Endothelial cell of umbilical vein (primary cell): ENCODE data around the gene TPM4. TPM values are rescaled to one million over a fixed set of nuclear protein-coding genes. Genes with fewer than 3 reads are reported as not detected.

Experiments used
- BruUV-seq: library from RNA; stranded (reverse); fragments of 400-500 nt; replicated peaks from 2 replicates; lab custom pipeline; 2021; lab: Mats Ljungman, UMichigan
- CTCF ChIA-PET: fragments of 300-600, 350-600 bp; sonication (Branson Sonifier 250); formaldehyde crosslinking; loops from one replicate; lab custom pipeline; 2021; ENCODE audit warnings: antibody characterized with exemption, inconsistent platforms; lab: Charles Lee
- POLR2A ChIA-PET: fragments of 300-600, 350-600 bp; sonication (Branson Sonifier 250); formaldehyde crosslinking; loops from one replicate; lab custom pipeline; 2021; ENCODE audit warnings: antibody characterized with exemption, inconsistent platforms; lab: Charles Lee
- DNase-seq: peaks from one replicate; pipeline ENCODE4 v3.0.0-alpha.2; 2011; ENCODE audit warnings: low read depth, low spot score
- FAIRE-seq: peaks from 2 replicates; lab custom pipeline; 2011; peaks lifted over from hg19 to GRCh38; lab: Jason Lieb, UNC
- H2AFZ ChIP-seq: 2 replicates; pipeline ENCODE4 v1.6.0; 2012; ENCODE audit warnings: low read depth, low read length, control low read depth, inconsistent platforms
- H3K27ac ChIP-seq: 2 replicates; pipeline ENCODE4 v1.5.1; 2011; ENCODE audit warnings: low read depth, mild to moderate bottlenecking, control low read depth, low read length, moderate library complexity; ENCODE audit not compliant: insufficient read depth
- H3K27me3 ChIP-seq, 2 experiments: 2 replicates each; pipeline versions ENCODE4 v1.6.0 to v1.6.1; 2011; ENCODE audit warnings: low read length in 2 of 2, mixed read lengths in 1 of 2; ENCODE audit not compliant: control insufficient read depth in 2 of 2, insufficient read depth in 2 of 2
- H3K36me3 ChIP-seq, 2 experiments: 2 replicates in 1 of 2; 3 replicates in 1 of 2; pipeline ENCODE4 v1.5.1; 2011; ENCODE audit warnings: low read length in 2 of 2, mild to moderate bottlenecking in 1 of 2, moderate library complexity in 1 of 2; ENCODE audit not compliant: control insufficient read depth in 2 of 2, insufficient read depth in 2 of 2; ENCODE audit errors: extremely low read depth in 1 of 2
- H3K4me1 ChIP-seq: 3 replicates; pipeline ENCODE4 v1.5.1; 2011; ENCODE audit warnings: mild to moderate bottlenecking, low read length; ENCODE audit not compliant: control insufficient read depth, insufficient read depth; ENCODE audit errors: extremely low read depth
- H3K4me2 ChIP-seq: 2 replicates; pipeline ENCODE4 v1.6.1; 2011; ENCODE audit warnings: low read length, control low read depth, mixed read lengths; ENCODE audit not compliant: insufficient read depth
- H3K4me3 ChIP-seq, 3 experiments: fragments of 200-600 bp in 1 of 3; sonication (generic), shearing (Covaris generic) in 1 of 3; replicated peaks in 1 of 3; 2 replicates each; pipeline ENCODE4 v1.5.1; 2011 to 2016; ENCODE audit warnings: control low read depth in 3 of 3, low read length in 3 of 3, mild to moderate bottlenecking in 2 of 3, inconsistent platforms in 1 of 3, low read depth in 1 of 3, moderate library complexity in 1 of 3; ENCODE audit not compliant: insufficient read depth in 1 of 3
- H3K79me2 ChIP-seq: 2 replicates; pipeline ENCODE4 v1.6.0; 2012; ENCODE audit warnings: low read length, inconsistent platforms; ENCODE audit not compliant: control insufficient read depth, insufficient read depth
- H3K9ac ChIP-seq: replicated peaks from 2 replicates; pipeline ENCODE3; 2011; ENCODE audit warnings: low read length, control low read depth; ENCODE audit not compliant: insufficient read depth; ENCODE audit errors: extremely low read depth
- H3K9me1 ChIP-seq: replicated peaks from 3 replicates; pipeline ENCODE4 v1.6.0; 2011; ENCODE audit warnings: mild to moderate bottlenecking, low read length; ENCODE audit not compliant: control insufficient read depth, insufficient read depth; ENCODE audit errors: extremely low read depth
- H3K9me3 ChIP-seq: replicated peaks from 2 replicates; pipeline ENCODE4 v1.5.1; 2012; ENCODE audit warnings: low read length, inconsistent platforms; ENCODE audit not compliant: control insufficient read depth, insufficient read depth
- H4K20me1 ChIP-seq: replicated peaks from 2 replicates; pipeline ENCODE3; 2011; ENCODE audit warnings: mild to moderate bottlenecking, low read length; ENCODE audit not compliant: control insufficient read depth, insufficient read depth; ENCODE audit errors: extremely low read depth
- CTCF ChIP-seq, 2 donors: IDR thresholded peaks; 1 replicate in 1 of 2; 2 replicates in 1 of 2; pipeline ENCODE4 v1.5.1; 2011; ENCODE audit warnings: low read length in 2 of 2, mild to moderate bottlenecking in 2 of 2, moderate library complexity in 2 of 2, control low read depth in 1 of 2, inconsistent platforms in 1 of 2, low read depth in 1 of 2; ENCODE audit not compliant: insufficient read depth in 1 of 2; ENCODE audit errors: extremely low read depth in 1 of 2
- EZH2 ChIP-seq: IDR thresholded peaks from 2 replicates; pipeline ENCODE4 v1.6.1; 2012; ENCODE audit warnings: borderline replicate concordance, low read depth, mild to moderate bottlenecking, moderate library complexity, low read length, inconsistent platforms; ENCODE audit not compliant: severe bottlenecking
- FOS ChIP-seq: IDR thresholded peaks from 2 replicates; pipeline ENCODE4 v1.6.1; 2011; ENCODE audit warnings: mild to moderate bottlenecking, low read length, moderate library complexity, borderline replicate concordance; ENCODE audit not compliant: insufficient read depth
- GATA2 ChIP-seq: IDR thresholded peaks from 2 replicates; pipeline ENCODE4 v1.7.0; 2011; ENCODE audit warnings: low read depth, mild to moderate bottlenecking, moderate library complexity, mixed read lengths, low read length; ENCODE audit not compliant: insufficient read length, insufficient read depth
- MAX ChIP-seq: IDR thresholded peaks from 2 replicates; pipeline ENCODE4 v1.6.1; 2011; ENCODE audit not compliant: insufficient read depth, insufficient read length
- MYC ChIP-seq: IDR thresholded peaks from one replicate; pipeline ENCODE4 v1.6.1; 2011; ENCODE audit warnings: mild to moderate bottlenecking, low read depth, low read length
- POLR2A ChIP-seq: IDR thresholded peaks from 2 replicates; pipeline ENCODE4 v1.6.1; 2012; ENCODE audit warnings: low read depth, mild to moderate bottlenecking, control low read depth, low read length
- POLR2AphosphoS5 ChIP-seq: IDR thresholded peaks from 2 replicates; pipeline ENCODE4 v1.6.1; 2012; ENCODE audit warnings: low read depth, mild to moderate bottlenecking, control low read depth, low read length, moderate library complexity; ENCODE audit not compliant: insufficient read depth
- dilution Hi-C: fragments of 300-500 bp; cut with MboI; formaldehyde crosslinking; loops from one replicate; pipeline ENCODE4 v1.15.0; 2019; ENCODE audit warnings: low sequenced_read_pairs; ENCODE audit not compliant: extremely low pct_ligation_motif_present
- intact Hi-C: fragments of 100-400 bp; cut with micrococcal nuclease; formaldehyde crosslinking; loops from one replicate; pipeline ENCODE4 v1.10.0; 2022
- polyA plus RNA-seq, 4 experiments: library from polyadenylated mRNA; depleted of rRNA in 3 of 4; stranded (reverse) in 3 of 4; unstranded in 1 of 4; fragments of >200 nt; gene quantifications; 2 replicates each; pipeline versions ENCODE4 v1.2.1 to v1.2.3, GENCODE V29; 2011 to 2012; ENCODE audit warnings: missing spikeins in 1 of 4
- total RNA-seq: library from RNA; stranded (reverse); gene quantifications from 2 replicates; pipeline ENCODE4 v1.2.3, GENCODE V29; 2021

The TPM4 gene
- total and polyA plus RNA-seq, 2 donors (not counting 3 experiments of a cell fraction or from before 2014, with no cell fraction given): 430 to 924 TPM

GRCh38 chr19:16075430-16076153 is 703 bp upstream of the TPM4 start:
- Histone ChIP-seq H4K20me1 (no peaks in the 10 kb centered on the region), H3K27ac (peak overlapping the region; percentile 69)

GRCh38 chr19:16076958-16077611 is 790 bp downstream of the TPM4 start:
- no peak for TF ChIP-seq FOS
- no peak for TF ChIP-seq MAX
- TF ChIP-seq POLR2A: peak; percentile 35
- TF ChIP-seq CTCF (IDR thresholded peaks at IDR 0.05; ENCODE audit: extremely low read depth in 1 of 2, insufficient read depth in 1 of 2, low read depth in 1 of 2, low read length in 2 of 2): no peak
- TF ChIP-seq EZH2: no peak
- TF ChIP-seq MYC: no peak
- dilution Hi-C loops (no loop called here), intact Hi-C loops (loop anchor here (1.0 to 10.0 kb wide), 4 partner anchors 10 to 826 kb away; partner anchors contain the start of gene KLF2)
- peak overlapping the region; percentile 95 for H3K4me2 ChIP-seq
- no TSS peak for BruUV-seq
- H3K4me1 ChIP-seq: peaks cover 32% of the 10 kb centered on the region
- DNase-seq (peak; percentile 35), FAIRE-seq (no peak)
- H3K79me2 ChIP-seq: peaks cover 57% of the 10 kb centered on the region
- no peaks in the 10 kb centered on the region for H3K9me3 ChIP-seq
- H3K27me3 ChIP-seq: no peaks in the 10 kb centered on the region
- no peak overlapping the region for H2AFZ ChIP-seq
- H3K4me3 ChIP-seq: peak overlapping the region; percentile 64 to 96 (median 95)
- POLR2A ChIA-PET: interaction anchor here (2.1 to 4.6 kb wide), 2 partner anchors 10 kb away, joined by 8 to 24 read pairs; no protein-coding TSS in a partner anchor
- H4K20me1 ChIP-seq: no peaks in the 10 kb centered on the region
- peaks cover 7 to 16% of the 10 kb centered on the region in 2 experiments for H3K36me3 ChIP-seq
- H3K27ac ChIP-seq: peak overlapping the region; percentile 100
- H3K9ac ChIP-seq: peak overlapping the region; percentile 99
- no peaks in the 10 kb centered on the region for H3K9me1 ChIP-seq
- CTCF ChIA-PET: interaction anchor here (0.6 to 5.2 kb wide), 6 partner anchors 10 to 35 kb away, joined by 3 to 40 read pairs (median 4); no protein-coding TSS in a partner anchor

More at GRCh38 chr19:16075430-16076153, 703 bp upstream of the TPM4 start:
- Histone ChIP-seq H3K27me3 (no peaks in the 10 kb centered on the region), H3K4me2 (peak overlapping the region; percentile 51), H3K4me3 (peak overlapping the region in 2 of 3 experiments; percentile 95 to 96), H3K9me3 (no peaks in the 10 kb centered on the region), H3K36me3 (peaks cover 0 to 3% of the 10 kb centered on the region in 2 experiments), H3K9me1 (no peaks in the 10 kb centered on the region), H3K79me2 (peaks cover 45% of the 10 kb centered on the region), H3K9ac (peak overlapping the region; percentile 99), H3K4me1 (peaks cover 41% of the 10 kb centered on the region), H2AFZ (no peak overlapping the region)
- TF ChIP-seq POLR2AphosphoS5: peak; percentile 21
- no peak for TF ChIP-seq FOS
- no peak for TF ChIP-seq GATA2
- DNase-seq (no peak), FAIRE-seq (no peak)
- POLR2A ChIA-PET: interaction anchor here (0.6 to 4.6 kb wide), 3 partner anchors 9 to 37 kb away, joined by 4 to 24 read pairs (median 9); no protein-coding TSS in a partner anchor
- BruUV-seq: TSS peak; percentile 21
- CTCF ChIA-PET: interaction anchor here (0.9 to 5.2 kb wide), 7 partner anchors 9 to 36 kb away, joined by 3 to 40 read pairs (median 4); partner anchors contain the start of gene RAB8A
- intact Hi-C loops: loop anchor here (1.0 to 10.0 kb wide), 4 partner anchors 8 to 825 kb away; partner anchors contain the start of gene KLF2
- dilution Hi-C loops: no loop called here
